Fibroblast of the aortic adventitia (primary cell): ENCODE data around the gene COL18A1. TPM values are rescaled to one million over a fixed set of nuclear protein-coding genes. Genes with fewer than 3 reads are reported as not detected.

Experiments used
- DNase-seq: peaks from one replicate; pipeline ENCODE4 v3.0.0-alpha.2; 2010; ENCODE audit warnings: low read depth
- H3K4me3 ChIP-seq: 2 replicates; pipeline ENCODE4 v1.5.1; 2011; ENCODE audit warnings: low read depth, mild to moderate bottlenecking, control low read depth, low read length, moderate library complexity
- CTCF ChIP-seq: IDR thresholded peaks from 2 replicates; pipeline ENCODE4 v1.5.1; 2011; ENCODE audit warnings: mild to moderate bottlenecking, low read length, control low read depth, inconsistent platforms; ENCODE audit not compliant: insufficient read depth
- total RNA-seq: library from RNA; depleted of rRNA; stranded (reverse); fragments of >200 nt; gene quantifications from 2 replicates; pipeline ENCODE4 v1.2.3, GENCODE V29; 2012; ENCODE audit warnings: low replicate concordance

The COL18A1 gene
- total RNA-seq, 1 donor, result 57.9 TPM

- no peak for TF ChIP-seq CTCF
- no peak for DNase-seq
These were observed 11.9 kb upstream of the COL18A1 start for GRCh38 chr21:45393021-45393420.

DNA sequence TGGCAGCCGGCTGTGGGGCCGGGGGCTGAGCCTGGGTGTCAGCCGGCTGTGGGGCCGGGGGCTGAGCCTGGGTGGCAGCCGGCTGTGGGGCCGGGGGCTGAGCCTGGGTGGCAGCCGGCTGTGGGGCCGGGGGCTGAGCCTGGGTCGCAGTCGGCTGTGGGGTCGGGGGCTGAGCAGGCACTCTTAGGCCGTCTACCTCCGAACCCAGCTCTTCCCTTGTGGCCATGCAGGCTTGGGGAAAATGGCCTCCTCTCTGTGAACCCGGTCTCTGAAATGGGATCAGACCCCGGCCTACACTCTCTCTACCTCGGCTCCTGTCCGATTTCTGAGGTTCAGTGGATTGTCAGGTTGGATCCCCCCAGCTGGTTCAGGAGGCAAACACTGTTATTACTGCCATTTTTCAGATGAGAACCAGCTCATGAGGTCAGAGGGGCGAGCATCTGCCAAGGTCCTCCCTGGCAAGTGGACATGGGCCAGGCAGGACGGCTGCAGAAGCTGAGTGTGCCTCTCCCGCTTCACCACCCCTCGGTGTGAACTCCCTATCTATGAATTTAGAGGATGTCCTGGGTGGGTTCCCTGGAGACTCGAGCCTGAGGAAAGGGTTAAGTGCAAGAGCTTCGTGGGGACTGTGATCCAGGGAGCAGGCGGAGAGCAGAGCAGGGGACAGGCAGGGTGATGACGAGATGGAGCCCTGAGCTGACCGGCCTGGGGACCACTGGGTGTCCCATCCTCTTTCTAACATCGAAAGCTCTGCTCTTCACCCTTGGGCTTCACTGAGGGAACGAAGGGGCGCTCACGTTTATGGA is 10.9 kb upstream of the COL18A1 start:
- TF ChIP-seq CTCF, result no peak
- DNase-seq, result no peak
- no peak overlapping the region for H3K4me3 ChIP-seq

More at GRCh38 chr21:45393021-45393420, 11.9 kb upstream of the COL18A1 start:
- no peak overlapping the region for H3K4me3 ChIP-seq

GRCh38 chr21:45396620-45396995 is 8.4 kb upstream of the COL18A1 start:
- TF ChIP-seq CTCF, result no peak
- DNase-seq, result no peak
- H3K4me3 ChIP-seq, result no peak overlapping the region

DNA sequence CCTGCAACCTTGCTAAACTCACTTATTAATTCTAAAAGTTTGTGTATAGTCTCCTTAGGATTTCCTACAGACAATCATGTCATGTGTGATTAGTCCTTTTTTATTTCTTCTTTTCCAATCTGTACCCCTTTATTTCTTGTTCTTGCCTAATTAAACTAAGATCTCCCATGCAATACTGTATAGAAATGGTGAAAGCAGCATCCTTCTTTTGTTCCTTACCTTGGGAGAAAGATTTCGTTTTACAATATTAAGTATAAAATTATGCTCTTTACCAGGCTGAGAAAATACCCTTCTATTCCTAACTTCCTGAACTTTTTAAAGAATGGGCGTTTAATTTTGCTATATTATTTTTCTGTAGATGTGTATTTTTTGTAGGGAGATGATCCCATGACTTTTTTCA is 7.6 kb upstream of the COL18A1 start:
- no peak for TF ChIP-seq CTCF
- DNase-seq, result no peak
- H3K4me3 ChIP-seq, result no peak overlapping the region

DNA sequence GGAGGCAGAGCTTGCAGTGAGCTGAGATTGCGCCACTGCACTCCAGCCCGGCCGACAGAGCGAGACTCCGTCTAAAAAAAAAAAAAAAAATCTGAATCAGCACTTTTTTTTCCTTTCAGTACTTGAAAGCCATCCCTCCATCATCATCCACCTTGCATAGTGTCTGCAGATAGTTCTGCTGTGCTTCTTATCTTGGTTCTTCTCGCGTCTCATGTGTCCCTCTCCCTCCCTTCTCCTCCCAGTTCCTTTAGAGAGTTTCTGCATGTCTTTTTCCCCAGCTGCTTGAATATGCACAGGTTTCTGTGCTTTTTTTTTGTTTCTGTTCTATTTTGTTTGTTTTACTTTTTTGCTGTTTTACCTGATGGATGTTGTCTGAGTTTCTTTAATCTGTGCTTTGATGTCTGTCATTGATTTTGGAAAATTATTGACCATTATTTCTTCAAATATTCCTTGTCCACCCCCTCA is 3.9 kb upstream of the COL18A1 start:
- TF ChIP-seq CTCF, result no peak
- no peak for DNase-seq
- no peak overlapping the region for H3K4me3 ChIP-seq

GRCh38 chr21:45401916-45402900 is 2.8 kb upstream of the COL18A1 start:
- no peak overlapping the region for H3K4me3 ChIP-seq
- peak; percentile 62 for DNase-seq
- no peak for TF ChIP-seq CTCF
